ENCODE data around the gene LIPG. TPM values are rescaled to one million over a fixed set of nuclear protein-coding genes. Genes with fewer than 3 reads are reported as not detected.
A peak's percentile ranks its signal among the peaks of the same experiment; 100 is the strongest.

Gene LIPG
- total and polyA plus RNA-seq, 2 of the 13 experiments (the other 11 are each of a cell fraction or from before 2014, with no cell fraction given) = 0.96 to 10.8 TPM

GRCh38 chr18:49560624-49561288, 1.1 kb upstream of the LIPG start:
- H3K4me2 ChIP-seq (ENCODE audit: low read depth, low read length) = peak overlapping the region; percentile 73
- in situ Hi-C loops (cut with HindIII; ENCODE audit: extremely low pct_ligation_motif_present, low pct_unique_long_range_greater_than_20kb) (loop anchor here (5.0 to 10.0 kb wide), 2 partner anchors 164 to 297 kb away; no protein-coding TSS in a partner anchor), intact Hi-C loops (cut with micrococcal nuclease; ENCODE audit: unreplicated experiment) (loop anchor here (2.0 kb wide), 1 partner anchor 170 kb away; no protein-coding TSS in a partner anchor)
- no peaks in the 10 kb centered on the region for H3K79me2 ChIP-seq (ENCODE audit: insufficient read depth, low read length)
- no peak overlapping the region for H3K9ac ChIP-seq (ENCODE audit: insufficient read depth, low read depth, low read length)
- peak; percentile 32 for ATAC-seq
- CTCF ChIA-PET (ENCODE audit: low intra/inter-chr PET ratio, low total read pairs) = interaction anchor here (2.3 kb wide), 1 partner anchor 298 kb away, joined by 15 read pairs; no protein-coding TSS in a partner anchor
- POLR2A ChIA-PET = no interaction called here
- H4K20me1 ChIP-seq (ENCODE audit: insufficient read depth, low read length) = no peaks in the 10 kb centered on the region
- H3K4me3 ChIP-seq (replicated peaks in 1 of 3; ENCODE audit: insufficient read depth in 1 of 3, low read depth in 2 of 3, low read length in 3 of 3) = peak overlapping the region in 2 of 3 experiments; percentile 46 to 67; a peak in 4 of 6 replicates
- no peak overlapping the region for H2AFZ ChIP-seq (ENCODE audit: low read length)
- WGBS (ENCODE audit: low lambda C conversion rate) = 11% methylated on average over 31 of the region's 46 CpGs
- H3K4me1 ChIP-seq (ENCODE audit: insufficient read depth, low read length) = peaks cover 45% of the 10 kb centered on the region
- no peaks in the 10 kb centered on the region for H3K9me3 ChIP-seq (ENCODE audit: low read length)
- H3K36me3 ChIP-seq (replicated peaks in 1 of 2; ENCODE audit: control insufficient read depth in 1 of 2, insufficient read depth in 2 of 2, low read length in 2 of 2) = no peaks in the 10 kb centered on the region
- no TSS peak for BruUV-seq (replicated peaks)
- H3K27me3 ChIP-seq (ENCODE audit: control insufficient read depth in 1 of 2, insufficient read depth in 2 of 2, low read length in 2 of 2) = peaks cover 16 to 37% of the 10 kb centered on the region in 2 experiments
- FAIRE-seq = no peak
- DNase-seq (ENCODE audit: low spot score) = no peak
- H3K27ac ChIP-seq (ENCODE audit: extremely low read length, insufficient read depth, low read length) = no peak overlapping the region
- TF ChIP-seq ATF1 (CRISPR knock-in tag; IDR thresholded peaks at IDR 0.05) (no peak), MAFF (IDR thresholded peaks at IDR 0.05; ENCODE audit: low read depth, low read length) (no peak), KDM3A (CRISPR knock-in tag; IDR thresholded peaks at IDR 0.05; ENCODE audit: low read depth) (no peak), NFYC (CRISPR knock-in tag; IDR thresholded peaks at IDR 0.05) (no peak), FLYWCH1 (CRISPR knock-in tag; IDR thresholded peaks at IDR 0.05) (no peak), TBX3 (IDR thresholded peaks at IDR 0.05; ENCODE audit: borderline replicate concordance) (no peak), ZNF777 (CRISPR knock-in tag; IDR thresholded peaks at IDR 0.05) (peak; percentile 97), POGZ (CRISPR knock-in tag; IDR thresholded peaks at IDR 0.05) (0 out of 2 replicates have a peak, but pooled peaks have one; percentile 42), HHEX (CRISPR knock-in tag; IDR thresholded peaks at IDR 0.05) (no peak)
- TF ChIP-seq, protein P1, sequence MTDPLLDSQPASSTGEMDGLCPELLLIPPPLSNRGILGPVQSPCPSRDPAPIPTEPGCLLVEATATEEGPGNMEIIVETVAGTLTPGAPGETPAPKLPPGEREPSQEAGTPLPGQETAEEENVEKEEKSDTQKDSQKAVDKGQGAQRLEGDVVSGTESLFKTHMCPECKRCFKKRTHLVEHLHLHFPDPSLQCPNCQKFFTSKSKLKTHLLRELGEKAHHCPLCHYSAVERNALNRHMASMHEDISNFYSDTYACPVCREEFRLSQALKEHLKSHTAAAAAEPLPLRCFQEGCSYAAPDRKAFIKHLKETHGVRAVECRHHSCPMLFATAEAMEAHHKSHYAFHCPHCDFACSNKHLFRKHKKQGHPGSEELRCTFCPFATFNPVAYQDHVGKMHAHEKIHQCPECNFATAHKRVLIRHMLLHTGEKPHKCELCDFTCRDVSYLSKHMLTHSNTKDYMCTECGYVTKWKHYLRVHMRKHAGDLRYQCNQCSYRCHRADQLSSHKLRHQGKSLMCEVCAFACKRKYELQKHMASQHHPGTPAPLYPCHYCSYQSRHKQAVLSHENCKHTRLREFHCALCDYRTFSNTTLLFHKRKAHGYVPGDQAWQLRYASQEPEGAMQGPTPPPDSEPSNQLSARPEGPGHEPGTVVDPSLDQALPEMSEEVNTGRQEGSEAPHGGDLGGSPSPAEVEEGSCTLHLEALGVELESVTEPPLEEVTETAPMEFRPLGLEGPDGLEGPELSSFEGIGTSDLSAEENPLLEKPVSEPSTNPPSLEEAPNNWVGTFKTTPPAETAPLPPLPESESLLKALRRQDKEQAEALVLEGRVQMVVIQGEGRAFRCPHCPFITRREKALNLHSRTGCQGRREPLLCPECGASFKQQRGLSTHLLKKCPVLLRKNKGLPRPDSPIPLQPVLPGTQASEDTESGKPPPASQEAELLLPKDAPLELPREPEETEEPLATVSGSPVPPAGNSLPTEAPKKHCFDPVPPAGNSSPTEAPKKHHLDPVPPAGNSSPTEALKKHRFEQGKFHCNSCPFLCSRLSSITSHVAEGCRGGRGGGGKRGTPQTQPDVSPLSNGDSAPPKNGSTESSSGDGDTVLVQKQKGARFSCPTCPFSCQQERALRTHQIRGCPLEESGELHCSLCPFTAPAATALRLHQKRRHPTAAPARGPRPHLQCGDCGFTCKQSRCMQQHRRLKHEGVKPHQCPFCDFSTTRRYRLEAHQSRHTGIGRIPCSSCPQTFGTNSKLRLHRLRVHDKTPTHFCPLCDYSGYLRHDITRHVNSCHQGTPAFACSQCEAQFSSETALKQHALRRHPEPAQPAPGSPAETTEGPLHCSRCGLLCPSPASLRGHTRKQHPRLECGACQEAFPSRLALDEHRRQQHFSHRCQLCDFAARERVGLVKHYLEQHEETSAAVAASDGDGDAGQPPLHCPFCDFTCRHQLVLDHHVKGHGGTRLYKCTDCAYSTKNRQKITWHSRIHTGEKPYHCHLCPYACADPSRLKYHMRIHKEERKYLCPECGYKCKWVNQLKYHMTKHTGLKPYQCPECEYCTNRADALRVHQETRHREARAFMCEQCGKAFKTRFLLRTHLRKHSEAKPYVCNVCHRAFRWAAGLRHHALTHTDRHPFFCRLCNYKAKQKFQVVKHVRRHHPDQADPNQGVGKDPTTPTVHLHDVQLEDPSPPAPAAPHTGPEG (CRISPR knock-in tag; IDR thresholded peaks at IDR 0.05) = 0 out of 2 replicates have a peak, but pooled peaks have one; percentile 44
- TF ChIP-seq, protein P2, sequence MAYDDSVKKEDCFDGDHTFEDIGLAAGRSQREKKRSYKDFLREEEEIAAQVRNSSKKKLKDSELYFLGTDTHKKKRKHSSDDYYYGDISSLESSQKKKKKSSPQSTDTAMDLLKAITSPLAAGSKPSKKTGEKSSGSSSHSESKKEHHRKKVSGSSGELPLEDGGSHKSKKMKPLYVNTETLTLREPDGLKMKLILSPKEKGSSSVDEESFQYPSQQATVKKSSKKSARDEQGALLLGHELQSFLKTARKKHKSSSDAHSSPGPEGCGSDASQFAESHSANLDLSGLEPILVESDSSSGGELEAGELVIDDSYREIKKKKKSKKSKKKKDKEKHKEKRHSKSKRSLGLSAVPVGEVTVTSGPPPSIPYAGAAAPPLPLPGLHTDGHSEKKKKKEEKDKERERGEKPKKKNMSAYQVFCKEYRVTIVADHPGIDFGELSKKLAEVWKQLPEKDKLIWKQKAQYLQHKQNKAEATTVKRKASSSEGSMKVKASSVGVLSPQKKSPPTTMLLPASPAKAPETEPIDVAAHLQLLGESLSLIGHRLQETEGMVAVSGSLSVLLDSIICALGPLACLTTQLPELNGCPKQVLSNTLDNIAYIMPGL (CRISPR knock-in tag; IDR thresholded peaks at IDR 0.05; ENCODE audit: borderline replicate concordance in 1 of 2, low read depth in 1 of 2) = 0 out of 4 replicates have a peak, but pooled peaks of 1 of the 2 experiments have one; percentile 36
- TF ChIP-seq, protein P3, sequence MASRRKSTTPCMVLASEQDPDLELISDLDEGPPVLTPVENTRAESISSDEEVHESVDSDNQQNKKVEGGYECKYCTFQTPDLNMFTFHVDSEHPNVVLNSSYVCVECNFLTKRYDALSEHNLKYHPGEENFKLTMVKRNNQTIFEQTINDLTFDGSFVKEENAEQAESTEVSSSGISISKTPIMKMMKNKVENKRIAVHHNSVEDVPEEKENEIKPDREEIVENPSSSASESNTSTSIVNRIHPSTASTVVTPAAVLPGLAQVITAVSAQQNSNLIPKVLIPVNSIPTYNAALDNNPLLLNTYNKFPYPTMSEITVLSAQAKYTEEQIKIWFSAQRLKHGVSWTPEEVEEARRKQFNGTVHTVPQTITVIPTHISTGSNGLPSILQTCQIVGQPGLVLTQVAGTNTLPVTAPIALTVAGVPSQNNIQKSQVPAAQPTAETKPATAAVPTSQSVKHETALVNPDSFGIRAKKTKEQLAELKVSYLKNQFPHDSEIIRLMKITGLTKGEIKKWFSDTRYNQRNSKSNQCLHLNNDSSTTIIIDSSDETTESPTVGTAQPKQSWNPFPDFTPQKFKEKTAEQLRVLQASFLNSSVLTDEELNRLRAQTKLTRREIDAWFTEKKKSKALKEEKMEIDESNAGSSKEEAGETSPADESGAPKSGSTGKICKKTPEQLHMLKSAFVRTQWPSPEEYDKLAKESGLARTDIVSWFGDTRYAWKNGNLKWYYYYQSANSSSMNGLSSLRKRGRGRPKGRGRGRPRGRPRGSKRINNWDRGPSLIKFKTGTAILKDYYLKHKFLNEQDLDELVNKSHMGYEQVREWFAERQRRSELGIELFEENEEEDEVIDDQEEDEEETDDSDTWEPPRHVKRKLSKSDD (CRISPR knock-in tag; IDR thresholded peaks at IDR 0.05; ENCODE audit: low read depth) = 0 out of 2 replicates have a peak, but pooled peaks have one; percentile 22
